ENCODE measurements around the gene PARD3B. TPM values are rescaled to one million over a fixed set of nuclear protein-coding genes. Genes with fewer than 3 reads are reported as not detected.

The PARD3B gene
- total and polyA plus RNA-seq, 12 donors, result 0.46 to 12.4 (median 8.3) TPM

GRCh38 chr2:205659922-205660321 lies 1114.6 kb downstream of the PARD3B start:
- intact Hi-C loops (cut with DNase I), result no loop called here
- peaks cover 0 to 6% (median 0%) of the 10 kb centered on the region in 11 donors for H3K9me3 ChIP-seq
- WGBS, 2 donors, result 77 to 83% methylated on average over 8 of the region's 8 CpGs
- ATAC-seq, result no peak
- H3K4me1 ChIP-seq, result peaks cover 0 to 22% (median 3%) of the 10 kb centered on the region in 9 donors
- peaks cover 0 to 3% (median 0%) of the 10 kb centered on the region in 7 donors for H3K27me3 ChIP-seq
- no peaks in the 10 kb centered on the region for H3K36me3 ChIP-seq
- no peak for DNase-seq
- H3K4me3 ChIP-seq, result no peak overlapping the region
- H3K27ac ChIP-seq, result no peak overlapping the region
- TF ChIP-seq CTCF (IDR thresholded peaks at IDR 0.05), result no peak

- no peak for TF ChIP-seq CTCF (IDR thresholded peaks at IDR 0.05)
- Histone ChIP-seq H3K4me1 (peaks cover 0 to 22% (median 3%) of the 10 kb centered on the region in 9 donors), H3K27me3 (peaks cover 0 to 3% (median 0%) of the 10 kb centered on the region in 7 donors), H3K36me3 (no peaks in the 10 kb centered on the region), H3K27ac (peak overlapping the region in 2 of 10 donors; percentile 9 to 48), H3K4me3 (no peak overlapping the region), H3K9me3 (peaks cover 0 to 6% (median 0%) of the 10 kb centered on the region in 11 donors)
- WGBS, 2 donors, result 41 to 52% methylated on average over 8 of the region's 8 CpGs
- DNase-seq, result no peak
- peak in 7 of 8 donors; percentile 36 to 72 (median 62) for ATAC-seq
- intact Hi-C loops (cut with DNase I), result no loop called here
Measured at GRCh38 chr2:205660521-205661124, 1115.3 kb downstream of the PARD3B start.

- no peak for TF ChIP-seq CTCF (IDR thresholded peaks at IDR 0.05)
- ATAC-seq (no peak), DNase-seq (no peak)
- intact Hi-C loops (cut with DNase I), result no loop called here
- Histone ChIP-seq H3K36me3 (no peaks in the 10 kb centered on the region), H3K4me3 (no peak overlapping the region), H3K4me1 (peaks cover 0 to 22% (median 3%) of the 10 kb centered on the region in 9 donors), H3K27me3 (peaks cover 0 to 3% (median 0%) of the 10 kb centered on the region in 7 donors), H3K9me3 (peaks cover 0 to 6% (median 0%) of the 10 kb centered on the region in 11 donors), H3K27ac (peak overlapping the region in 1 of 10 donors; percentile 9)
- WGBS, 2 donors, result 91 to 96% methylated on average over 5 of the region's 5 CpGs
Measured at GRCh38 chr2:205661281-205661680, 1116.0 kb downstream of the PARD3B start.

- H3K4me1 ChIP-seq, result peaks cover 0 to 19% (median 3%) of the 10 kb centered on the region in 9 donors
- intact Hi-C loops (cut with DNase I), result no loop called here
- no peak overlapping the region for H3K4me3 ChIP-seq
- ATAC-seq, result no peak
- H3K9me3 ChIP-seq, result peaks cover 0 to 6% (median 0%) of the 10 kb centered on the region in 11 donors
- no peak for DNase-seq
- no peaks in the 10 kb centered on the region for H3K27me3 ChIP-seq
- H3K36me3 ChIP-seq, result no peaks in the 10 kb centered on the region
- WGBS, 2 donors, result 91 to 92% methylated on average over 3 of the region's 3 CpGs
- no peak for TF ChIP-seq CTCF (IDR thresholded peaks at IDR 0.05)
- no peak overlapping the region for H3K27ac ChIP-seq
Measured at GRCh38 chr2:205662206-205662965, 1117.1 kb downstream of the PARD3B start.

All from heart right ventricle (tissue), 16 donors.